GDM1 (cell line): ENCODE measurements around the gene HELZ2.
"Not testable (repeated sequence)": the region's sequence is repeated elsewhere in the genome, so short reads cannot be mapped to it uniquely, and the experiment has no call there.

Source experiments
- DNase-seq: peaks from one replicate; lab custom pipeline; 2025; lab: John Stamatoyannopoulos, UW

HELZ2 gene

DNA sequence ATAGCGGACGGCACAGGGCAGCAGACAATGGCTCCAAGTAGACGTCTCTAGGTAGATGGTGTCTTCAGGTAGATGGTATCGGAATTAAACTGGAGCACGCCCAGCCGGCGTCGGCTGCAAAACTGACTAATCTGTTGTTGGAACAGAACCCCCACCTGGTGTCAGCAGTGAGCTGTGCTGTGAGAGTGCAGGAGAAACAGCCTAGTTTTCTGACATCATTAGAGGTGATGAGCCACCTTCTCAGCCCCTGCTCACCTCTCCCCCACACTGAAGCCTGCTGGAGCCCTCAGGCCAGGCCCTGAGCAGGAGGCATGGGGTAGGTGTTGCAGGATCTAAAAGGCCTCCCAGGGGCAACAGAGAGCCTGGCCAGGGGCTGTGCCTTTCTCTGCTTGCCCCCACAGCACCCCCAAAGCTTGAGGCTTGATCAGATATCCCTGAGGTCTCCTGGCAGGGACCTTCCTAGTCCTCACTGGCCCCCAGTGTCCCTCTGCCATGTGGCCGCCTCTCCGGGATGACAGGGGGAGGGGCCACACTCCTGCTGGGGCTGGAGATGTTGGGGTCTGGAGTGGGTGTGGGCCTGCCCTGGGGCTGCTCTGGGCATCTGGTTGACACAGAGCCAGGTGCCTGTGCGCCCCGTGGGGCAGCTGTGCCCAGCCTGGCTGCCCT is 6.9 kb upstream of the HELZ2 start:
- DNase-seq = peak; percentile 54

DNA sequence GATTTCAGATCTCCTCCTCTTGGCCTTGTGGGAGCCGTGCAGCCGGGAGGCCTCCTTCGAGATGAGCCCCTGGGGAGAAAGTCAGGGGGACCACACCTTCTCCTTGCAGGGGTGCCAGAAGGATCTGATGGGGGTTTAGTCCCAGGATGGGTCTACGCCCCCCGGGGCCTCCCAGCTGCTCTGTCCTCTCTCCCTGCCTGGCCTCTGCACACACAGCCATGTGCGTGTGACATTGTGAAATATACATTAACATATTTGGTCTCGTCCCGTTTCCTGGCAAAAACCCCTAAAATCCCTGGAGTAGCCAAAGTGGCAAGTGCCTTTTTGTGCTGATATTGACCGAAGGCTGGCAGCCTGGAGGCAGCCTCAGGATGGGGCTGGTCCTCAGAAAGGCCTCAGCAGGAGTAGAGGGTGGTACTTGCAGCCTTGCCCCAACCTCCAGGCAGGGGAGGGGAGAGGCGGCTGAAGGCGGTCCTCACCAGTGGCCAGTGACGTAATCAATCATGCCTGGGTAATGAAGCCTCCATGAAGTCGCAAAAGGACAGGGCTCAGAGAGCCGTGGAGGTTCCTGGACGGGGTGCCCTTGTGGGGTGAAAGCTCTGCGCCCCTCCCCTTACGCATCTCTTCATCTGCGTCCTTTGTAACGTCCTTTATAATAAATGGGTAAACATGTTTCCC is 5.1 kb upstream of the HELZ2 start:
- no peak for DNase-seq

DNA sequence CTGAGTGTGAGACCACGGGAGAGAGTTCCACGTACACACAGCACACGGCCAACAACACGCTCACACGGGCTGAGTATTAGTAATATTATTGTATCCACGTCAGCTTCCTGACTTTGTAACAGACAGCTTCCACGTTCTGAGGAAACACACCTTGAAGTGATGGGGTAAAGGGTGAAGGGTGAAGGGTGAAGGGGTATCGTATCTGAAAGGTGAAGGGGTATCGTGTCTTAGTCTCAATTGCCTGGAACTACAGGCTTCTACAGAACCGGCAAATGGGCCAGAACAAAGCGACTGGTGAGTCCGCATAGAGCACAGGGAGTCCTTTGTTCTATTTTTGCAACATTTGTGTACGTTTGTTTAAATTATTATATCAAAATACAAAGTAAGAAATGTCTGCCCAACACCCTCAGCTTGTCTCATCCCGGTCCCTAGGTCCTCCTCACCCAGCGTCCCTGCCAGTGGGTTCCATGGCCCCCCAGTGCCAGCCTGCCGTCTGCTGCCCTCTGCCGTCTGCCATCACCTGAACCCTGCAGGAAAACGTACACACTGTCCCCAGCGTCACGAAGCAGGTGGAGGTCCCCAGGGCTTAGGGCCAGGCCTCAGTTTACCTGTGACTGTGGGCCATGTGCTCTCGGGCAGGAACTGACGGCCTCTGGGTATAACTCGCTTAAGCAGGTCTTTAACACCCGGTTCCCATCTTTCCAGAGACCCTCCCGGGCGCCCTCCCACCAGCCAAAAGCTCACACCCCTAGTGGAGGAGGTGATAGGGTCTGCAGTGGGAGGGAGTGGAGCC is 4.4 kb upstream of the HELZ2 start:
- DNase-seq = no peak

DNA sequence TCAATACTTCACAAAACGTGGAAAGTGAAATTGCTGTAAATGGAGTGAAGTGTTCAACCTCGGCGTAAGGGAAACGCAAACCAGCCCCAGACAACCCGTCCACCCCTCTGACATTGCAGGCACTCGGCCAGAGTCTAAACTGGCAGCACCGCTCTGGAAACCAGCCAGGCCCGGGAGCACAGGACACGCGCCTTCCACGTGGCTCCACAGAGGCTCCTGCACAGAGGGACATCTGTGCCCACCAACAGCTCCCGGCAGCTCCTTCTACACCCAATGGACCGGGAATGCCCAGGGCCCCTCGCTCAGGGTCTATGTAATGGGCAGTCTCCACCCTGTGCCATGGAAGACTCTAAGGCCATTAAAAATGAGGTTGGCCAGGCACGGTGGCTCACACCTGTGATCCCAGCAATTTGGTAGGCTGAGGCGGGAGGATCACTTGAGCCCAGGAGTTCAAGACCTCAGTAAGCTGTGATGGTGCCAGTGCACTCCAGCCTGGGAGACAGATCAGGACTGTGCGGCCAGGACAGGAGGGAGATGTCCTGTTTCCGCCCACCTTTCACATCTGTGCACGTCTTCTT is 3.4 kb upstream of the HELZ2 start:
- DNase-seq = no peak

DNA sequence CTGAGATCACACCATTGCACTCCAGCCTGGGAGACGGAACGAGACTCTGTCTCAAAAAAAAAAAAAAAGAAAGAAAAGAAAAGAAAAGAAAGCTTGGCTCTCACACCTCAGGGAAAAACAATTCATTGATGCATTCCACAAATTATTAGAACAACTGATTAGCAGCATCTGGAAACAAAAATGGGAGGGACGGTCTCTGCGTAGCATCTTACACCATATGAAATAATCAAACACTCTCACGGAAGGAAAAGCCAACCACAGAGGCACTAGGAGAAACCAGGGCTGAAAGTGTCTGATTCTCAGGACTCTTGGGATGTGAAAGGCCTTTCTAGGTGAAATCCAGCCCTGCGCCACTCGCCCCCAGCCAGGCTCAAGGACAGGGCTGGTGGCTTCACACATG is 2.3 kb upstream of the HELZ2 start:
- DNase-seq = no peak

DNA sequence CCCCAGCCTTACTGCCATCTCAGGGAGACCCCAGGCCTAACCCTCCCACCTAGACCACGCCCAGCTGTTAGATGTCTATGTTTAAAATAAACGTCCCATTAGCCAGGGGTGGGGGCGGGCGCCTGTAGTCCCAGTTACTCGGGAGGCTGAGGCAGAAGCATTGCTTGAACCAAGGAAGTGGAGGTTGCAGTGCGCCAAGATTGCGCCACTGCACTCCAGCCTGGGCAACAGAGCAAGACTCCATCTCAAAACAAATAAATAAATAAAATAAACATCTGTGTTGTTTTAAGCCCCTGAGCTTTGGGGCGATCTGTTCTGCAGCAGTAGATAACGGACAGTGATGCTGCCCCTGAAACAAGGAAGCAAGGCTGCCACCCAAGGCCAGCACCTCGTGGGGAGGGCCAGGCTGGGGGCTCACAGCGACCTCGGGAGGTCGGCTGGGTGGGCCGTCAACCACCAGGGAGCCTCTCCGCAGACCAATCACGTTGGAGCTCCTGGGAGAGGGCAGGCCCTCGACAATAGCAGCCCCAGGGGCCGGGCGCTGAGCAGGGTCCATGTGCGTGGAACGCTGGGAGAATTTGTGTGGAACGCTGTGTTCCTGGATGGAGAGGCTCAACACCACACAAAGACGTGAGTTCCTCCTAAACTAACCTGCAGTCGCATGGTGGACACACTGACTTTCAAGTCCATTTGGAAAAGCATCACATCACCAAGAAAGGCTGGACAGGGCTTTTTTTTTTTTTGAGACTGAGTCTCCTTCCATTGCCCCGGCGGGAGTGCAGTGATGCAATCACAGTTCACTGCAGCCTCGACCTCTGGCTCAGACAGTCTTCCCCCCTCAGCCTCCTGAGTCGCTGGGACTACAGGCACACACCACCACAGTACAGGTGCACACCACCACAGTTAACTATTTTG is 1.0 kb upstream of the HELZ2 start:
- DNase-seq = no peak

DNA sequence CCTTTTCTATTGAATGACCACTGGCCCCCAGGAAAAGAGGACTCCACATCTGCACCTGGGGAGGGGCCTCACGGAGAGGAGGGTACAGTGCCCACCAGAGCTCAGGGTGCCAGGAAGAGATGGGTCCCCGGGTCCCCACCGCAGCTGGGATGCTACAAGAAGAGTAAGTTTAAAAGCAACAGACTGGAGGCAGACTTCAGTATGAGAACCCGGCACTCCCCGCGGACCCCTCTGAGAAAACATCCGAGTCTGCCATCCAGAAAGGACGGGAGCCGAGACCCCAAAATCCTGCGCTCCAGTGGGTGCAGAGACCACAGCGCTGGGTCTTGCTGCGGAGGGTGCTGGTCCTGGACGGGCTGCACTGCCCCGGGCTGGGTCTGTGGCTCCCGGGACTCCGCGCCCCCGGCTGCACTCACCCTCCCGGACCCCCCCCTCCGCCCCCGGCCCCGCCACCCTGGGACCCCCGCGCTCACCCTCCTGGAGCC is 350 bp downstream of the HELZ2 start:
- DNase-seq = no peak

DNA sequence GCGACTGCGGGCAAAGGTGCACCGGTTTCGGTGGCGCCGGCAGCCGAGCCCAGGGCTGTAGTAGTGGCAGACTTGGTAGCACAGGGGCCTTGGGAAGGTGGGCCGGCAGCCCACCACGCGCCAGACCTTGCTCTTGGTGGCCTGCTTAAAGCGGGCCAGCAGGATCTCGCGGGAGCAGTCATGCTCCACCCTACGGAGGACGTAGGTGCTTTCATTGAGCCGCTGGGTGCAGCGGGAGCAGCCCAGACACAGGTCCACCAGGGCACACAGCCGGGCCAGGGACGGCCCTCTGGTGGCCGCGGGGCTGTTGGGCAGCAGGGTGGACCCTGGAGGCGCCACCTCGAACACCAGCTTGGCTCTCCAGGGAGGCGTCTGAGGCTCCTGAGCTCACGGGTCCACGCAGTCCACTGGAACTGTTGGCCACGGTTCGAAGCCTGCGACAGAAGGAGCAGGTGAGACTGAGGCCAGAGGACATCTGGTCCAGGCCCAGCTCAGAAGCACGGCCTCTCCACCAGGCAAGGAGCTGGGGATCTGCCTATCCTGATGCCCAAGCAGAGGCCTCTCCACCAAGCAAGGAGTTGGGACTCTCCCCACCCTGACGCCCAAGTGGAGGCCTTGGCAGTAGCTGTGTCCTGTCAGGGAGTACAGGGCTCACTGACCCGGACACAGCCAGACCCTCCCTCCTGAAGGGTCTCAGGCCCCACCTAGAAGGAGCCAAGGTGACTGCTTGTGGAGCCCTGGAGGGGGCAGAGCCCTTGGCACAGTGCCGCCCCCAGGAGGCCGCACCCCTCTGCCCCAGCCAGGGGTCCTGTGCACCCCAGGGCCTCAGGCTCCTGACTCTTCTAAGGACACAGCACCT is 1.0 kb downstream of the HELZ2 start:
- no peak for DNase-seq

DNA sequence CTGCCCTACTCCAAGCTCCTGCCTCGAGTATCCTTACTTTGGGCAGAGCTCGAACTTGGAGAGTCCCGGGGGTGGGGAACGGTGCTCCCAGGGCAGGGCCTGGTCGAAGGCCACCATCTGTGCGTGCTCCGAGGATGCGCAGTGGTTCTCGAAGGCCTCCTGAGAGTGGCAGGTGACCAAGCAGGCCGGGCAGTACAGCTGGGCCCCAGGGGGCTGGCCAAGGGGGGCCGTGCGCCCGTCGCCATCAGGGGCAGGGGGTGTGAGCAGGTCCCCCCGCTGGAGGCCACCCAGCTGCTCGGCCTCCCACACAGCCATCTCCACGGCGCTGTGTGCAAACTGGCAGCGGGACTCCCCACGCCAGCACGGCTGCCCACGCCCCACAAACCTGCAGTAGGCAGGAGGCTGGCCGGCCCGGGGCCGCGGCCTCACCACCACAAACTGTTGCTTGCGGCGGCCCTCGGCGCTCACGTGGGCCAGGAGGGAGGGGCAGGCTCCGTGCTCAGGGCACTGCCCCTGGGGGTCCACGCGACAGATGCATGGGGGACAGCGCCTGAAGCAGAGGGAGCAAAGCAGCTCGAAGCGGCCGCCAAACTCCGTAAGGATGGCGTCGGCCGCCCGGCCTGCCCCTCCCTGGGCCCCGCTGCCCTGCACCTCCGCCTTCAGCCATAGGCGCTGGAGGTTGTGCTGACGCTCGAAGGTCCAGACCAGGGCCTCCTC is 1.8 kb downstream of the HELZ2 start:
- DNase-seq = no peak

DNA sequence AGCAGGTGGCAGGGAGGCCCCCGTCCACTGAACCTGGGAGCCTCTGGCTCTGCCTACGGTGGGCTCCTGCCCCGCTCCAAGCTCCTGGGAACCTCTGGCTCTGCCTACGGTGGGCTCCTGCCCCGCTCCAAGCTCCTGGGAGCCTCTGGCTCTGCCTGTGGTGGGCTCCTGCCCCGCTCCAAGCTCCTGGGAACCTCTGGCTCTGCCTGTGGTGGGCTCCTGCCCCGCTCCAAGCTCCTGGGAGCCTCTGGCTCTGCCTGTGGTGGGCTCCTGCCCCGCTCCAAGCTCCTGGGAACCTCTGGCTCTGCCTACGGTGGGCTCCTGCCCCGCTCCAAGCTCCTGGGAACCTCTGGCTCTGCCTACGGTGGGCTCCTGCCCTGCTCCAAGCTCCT is 3.0 kb downstream of the HELZ2 start:
- DNase-seq = not testable (repeated sequence)

DNA sequence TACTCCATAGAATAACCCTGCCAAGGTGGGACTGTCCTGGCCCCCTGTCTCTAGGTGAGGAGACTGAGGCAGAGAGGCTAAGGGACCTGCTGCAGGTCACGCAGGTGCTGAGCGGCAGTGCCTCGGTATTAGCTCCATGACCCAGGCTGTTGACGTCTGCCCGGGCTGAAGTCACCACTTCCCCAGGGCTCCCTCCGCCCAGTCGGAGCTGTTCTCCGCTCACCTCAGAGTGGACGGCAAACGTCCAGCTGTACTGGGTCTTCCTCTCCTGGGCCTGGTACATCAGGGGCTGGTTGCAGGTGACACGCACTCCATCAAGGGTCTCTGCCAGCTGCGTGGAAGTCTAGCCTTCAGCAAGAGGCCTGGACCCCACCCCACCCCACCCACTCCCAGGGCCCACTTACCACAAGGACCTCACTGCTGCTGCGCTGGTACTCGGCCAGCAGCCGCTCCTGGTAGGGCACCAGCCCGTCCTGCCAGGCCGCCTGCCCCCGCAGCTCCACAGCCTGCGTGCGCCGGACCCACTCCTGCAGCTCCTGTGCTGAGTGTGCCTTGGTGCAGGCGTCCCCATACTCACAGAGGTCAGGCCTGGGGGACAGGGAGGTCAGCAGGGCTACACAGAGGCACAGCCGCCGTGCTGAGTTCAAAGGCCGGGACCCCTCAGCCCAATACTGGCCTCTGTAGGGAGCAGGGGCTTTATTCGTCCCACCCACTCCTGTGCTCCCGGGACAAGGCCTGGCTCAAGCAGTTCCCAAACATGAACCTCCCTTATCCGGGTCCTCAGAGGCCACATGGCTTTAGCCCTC is 3.6 kb downstream of the HELZ2 start:
- no peak for DNase-seq

DNA sequence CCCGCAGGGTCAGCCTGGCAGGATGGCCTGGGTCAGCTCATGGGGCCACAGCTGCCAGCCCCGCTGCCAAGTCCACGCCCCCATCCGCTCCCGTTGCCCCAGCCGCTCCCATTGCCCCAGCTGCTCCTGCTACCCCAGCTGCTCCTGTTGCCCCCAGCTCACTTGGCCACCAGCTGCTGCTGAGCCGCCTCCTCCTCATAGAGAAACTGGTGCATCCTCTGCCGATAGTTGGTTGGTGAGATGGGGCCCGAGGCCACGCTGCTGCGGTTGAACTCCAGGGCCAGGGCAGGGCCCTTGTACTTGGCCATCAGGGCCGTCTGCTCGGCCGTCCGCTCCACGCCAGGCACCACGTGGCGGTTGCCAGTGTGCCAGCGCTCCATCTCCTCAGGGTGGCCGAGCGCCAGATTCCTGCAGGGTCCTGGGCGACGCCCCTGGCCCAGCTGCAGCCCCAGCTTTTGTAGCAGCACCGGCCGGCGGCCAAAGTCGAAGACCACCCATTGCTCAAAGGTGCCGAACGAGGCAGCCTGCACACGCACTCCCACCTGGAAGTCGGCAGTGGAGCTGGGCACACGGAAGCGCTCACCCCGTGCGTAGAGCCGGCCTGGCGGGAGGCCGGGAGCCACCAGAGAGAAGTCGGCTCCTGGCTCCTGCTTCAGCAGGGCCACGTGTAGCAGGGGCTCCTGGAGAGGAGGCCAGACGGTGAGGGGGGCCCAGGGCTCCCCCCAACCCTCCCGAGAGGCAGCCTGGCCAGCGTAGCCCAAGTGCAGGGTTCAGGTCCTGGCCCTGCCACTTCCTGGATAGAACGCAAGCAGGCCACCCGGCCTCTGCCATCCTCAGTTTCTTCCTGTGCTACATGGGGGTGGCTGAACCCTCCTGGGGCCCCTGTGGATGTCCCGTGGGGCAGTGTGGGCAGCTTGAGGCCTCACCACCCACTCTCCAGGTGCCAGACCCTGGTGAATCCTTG is 4.8 kb downstream of the HELZ2 start:
- no peak for DNase-seq

DNA sequence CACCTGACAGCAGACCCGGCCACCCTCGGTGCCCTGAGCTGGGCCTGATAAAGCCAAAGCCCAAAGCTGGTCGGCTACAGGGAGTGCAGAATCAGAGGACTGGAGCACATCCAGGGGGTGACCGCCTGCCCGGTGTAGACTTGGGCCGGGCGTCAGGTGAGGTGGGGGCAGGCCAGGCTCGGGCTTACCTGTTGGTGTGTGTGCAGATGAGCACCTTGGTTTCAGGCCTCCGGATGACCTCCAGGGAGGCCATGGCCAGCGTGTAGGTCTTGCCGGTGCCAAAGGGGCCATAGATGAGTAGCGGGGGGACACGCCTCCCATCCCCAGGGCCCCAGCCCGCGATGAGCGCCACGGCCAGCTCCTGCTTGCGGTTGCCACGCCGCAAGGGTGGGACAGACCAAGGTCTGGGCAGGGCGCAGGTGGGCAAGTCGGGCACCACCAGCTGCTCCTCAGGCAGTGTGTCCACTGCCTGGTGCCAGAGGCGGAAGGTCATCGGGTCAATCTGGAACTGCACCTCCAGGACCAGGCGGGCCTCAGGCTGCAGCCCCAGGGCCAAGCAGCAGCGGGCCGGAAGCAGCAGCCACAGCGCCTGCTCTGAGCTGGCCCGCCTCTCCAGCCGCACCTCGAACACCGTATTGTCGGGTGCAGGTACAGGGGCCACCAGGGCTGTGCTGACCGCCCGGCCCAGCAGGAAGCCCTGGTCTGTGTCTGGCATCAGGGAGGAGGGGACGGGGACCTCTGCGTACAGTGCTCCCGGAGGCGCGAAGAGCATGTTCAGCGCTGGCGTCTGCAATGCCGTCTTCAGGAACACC is 5.7 kb downstream of the HELZ2 start:
- no peak for DNase-seq

DNA sequence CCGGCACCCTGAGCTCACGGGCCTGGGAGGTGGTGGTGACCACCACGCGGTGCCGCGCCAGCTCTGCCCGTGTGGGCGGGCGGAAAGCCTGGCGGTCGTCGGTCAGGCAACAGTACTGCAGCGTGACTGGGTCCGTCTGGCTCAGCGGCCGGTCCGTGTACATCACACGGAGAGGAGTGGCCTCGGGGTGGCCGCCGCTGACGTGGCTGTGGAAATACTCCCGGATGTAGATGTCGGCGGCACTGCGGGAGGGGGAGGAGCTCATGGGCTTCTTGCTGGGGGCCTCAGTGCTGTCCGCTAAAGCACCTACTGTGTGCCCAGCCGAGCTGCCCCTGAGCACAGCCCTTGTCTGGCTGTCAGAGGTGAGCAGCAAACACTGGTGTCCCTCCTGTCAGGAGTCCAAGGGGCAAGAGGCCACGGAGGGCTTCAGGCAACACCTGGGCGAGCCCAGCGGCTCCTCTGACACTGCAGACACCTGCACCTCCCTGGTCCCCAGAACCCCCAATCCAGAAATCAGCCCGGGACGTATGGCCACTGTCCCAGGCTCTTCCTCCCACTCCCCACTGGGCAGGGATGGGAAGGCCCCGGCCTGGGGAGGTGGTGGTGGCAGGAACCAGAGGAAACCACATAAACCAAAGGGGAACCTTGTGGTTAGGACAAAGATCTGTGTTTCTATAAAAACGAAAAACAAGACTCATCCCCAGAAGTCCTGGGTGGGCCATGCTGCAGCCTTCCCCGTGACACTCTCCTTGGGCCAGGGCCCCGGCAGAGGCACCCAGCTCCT is 6.5 kb downstream of the HELZ2 start:
- DNase-seq = peak; percentile 80

DNA sequence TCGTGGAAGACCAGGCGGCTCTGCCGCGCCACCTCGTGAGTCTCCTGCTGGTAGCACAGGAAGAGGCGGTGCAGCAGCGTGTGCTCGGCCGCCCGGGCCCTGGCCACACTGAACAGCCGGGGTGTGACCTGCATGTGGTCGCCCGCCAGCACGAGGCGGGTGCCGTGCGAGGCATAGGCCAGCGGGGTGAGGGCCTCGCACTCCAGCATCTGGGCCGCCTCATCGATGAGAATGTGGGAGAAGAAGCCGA is 7.0 kb downstream of the HELZ2 start:
- no peak for DNase-seq

DNA sequence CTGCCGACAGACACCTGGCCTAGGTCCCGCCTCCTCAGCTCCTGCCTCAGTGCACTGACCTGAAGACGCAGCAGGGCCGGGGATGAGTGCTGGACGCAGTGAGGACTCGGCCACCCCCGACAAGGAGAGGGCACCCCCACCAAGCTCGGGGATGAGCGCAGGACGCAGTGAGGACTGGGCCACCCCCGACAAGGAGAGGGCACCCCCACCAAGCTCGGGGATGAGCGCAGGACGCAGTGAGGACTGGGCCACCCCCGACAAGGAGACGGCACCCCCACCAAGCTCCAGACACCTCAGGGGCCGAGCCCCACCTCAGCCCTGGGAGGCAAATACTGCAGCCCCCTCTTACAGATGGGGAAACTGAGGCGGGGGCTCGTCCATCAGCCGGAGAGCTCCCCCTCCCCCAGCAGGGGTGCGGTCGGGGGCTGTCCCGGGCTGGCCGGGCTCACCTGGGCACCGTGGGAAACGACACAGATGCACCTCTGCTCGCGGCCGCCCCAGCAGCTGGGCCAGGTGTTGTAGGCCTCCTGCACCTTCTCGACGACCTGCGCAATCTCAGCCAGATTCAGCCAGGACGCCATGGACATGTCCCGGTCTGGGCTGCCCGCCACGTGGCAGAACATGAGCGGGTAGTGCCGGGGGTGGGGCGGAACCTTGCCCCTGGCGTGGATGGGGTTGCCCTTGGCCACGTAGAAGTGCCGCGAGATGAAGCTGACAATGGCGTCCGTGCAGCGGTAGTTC is 7.5 kb downstream of the HELZ2 start:
- no peak for DNase-seq
